Endodermal cell (in vitro differentiated cells): ENCODE measurements around the gene USP31. TPM values are rescaled to one million over a fixed set of nuclear protein-coding genes. Genes with fewer than 3 reads are reported as not detected.
A peak's percentile ranks its signal among the peaks of the same experiment; 100 is the strongest.

ENCODE experiments used
- DNase-seq: peaks from one replicate; pipeline ENCODE4 v3.0.0-alpha.2; 2017
- H3K27ac ChIP-seq: 2 replicates; pipeline ENCODE4 v1.5.1; 2013; ENCODE audit warnings: mild to moderate bottlenecking, low read depth, low read length, moderate library complexity
- H3K27me3 ChIP-seq: 2 replicates; pipeline ENCODE4 v1.6.1; 2013; ENCODE audit warnings: mild to moderate bottlenecking, low read length, moderate library complexity; ENCODE audit not compliant: insufficient read depth, control insufficient read depth, poor library complexity, severe bottlenecking
- H3K36me3 ChIP-seq: 2 replicates; pipeline ENCODE4 v1.7.0; 2013; ENCODE audit warnings: mild to moderate bottlenecking, low read length, moderate library complexity; ENCODE audit not compliant: control insufficient read depth, insufficient read depth
- H3K4me1 ChIP-seq: one replicate; pipeline ENCODE4 v1.7.0; 2013; ENCODE audit warnings: low read length; ENCODE audit not compliant: control insufficient read depth, insufficient read depth
- H3K4me3 ChIP-seq: 2 replicates; pipeline ENCODE4 v1.5.1; 2013; ENCODE audit warnings: mild to moderate bottlenecking, low read length, moderate library complexity
- H3K9ac ChIP-seq: 2 replicates; pipeline ENCODE4 v1.6.1; 2013; ENCODE audit warnings: mild to moderate bottlenecking, low read length, moderate library complexity; ENCODE audit not compliant: poor library complexity, severe bottlenecking; ENCODE audit errors: extremely low read depth
- H3K9me3 ChIP-seq: 2 replicates; pipeline ENCODE4 v1.6.1; 2013; ENCODE audit warnings: mild to moderate bottlenecking, low read length, moderate library complexity; ENCODE audit not compliant: control insufficient read depth
- H3K27ac Mint-ChIP-seq: 2 replicates; pipeline ENCODE4 v1.8.0; 2020; ENCODE audit warnings: mixed read lengths
- H3K27me3 Mint-ChIP-seq: 2 replicates; pipeline ENCODE4 v1.8.0; 2021; ENCODE audit warnings: mild to moderate bottlenecking, mixed read lengths; ENCODE audit not compliant: insufficient read depth
- H3K36me3 Mint-ChIP-seq: 2 replicates; pipeline ENCODE4 v1.8.0; 2020; ENCODE audit warnings: low read depth, mixed read lengths
- H3K4me1 Mint-ChIP-seq: 2 replicates; pipeline ENCODE4 v1.8.0; 2020; ENCODE audit warnings: mixed read lengths
- H3K4me3 Mint-ChIP-seq: 2 replicates; pipeline ENCODE4 v1.8.0; 2020; ENCODE audit warnings: mild to moderate bottlenecking, moderate library complexity, mixed read lengths
- H3K9me3 Mint-ChIP-seq: 2 replicates; pipeline ENCODE4 v1.8.0; 2020; ENCODE audit warnings: mild to moderate bottlenecking, mixed read lengths
- CTCF ChIP-seq: fragments of 200-600 bp; sonication (generic); conservative IDR thresholded peaks from 2 replicates; pipeline ENCODE4 v1.5.0; 2021; ENCODE audit warnings: antibody characterized with exemption, mild to moderate bottlenecking
- WGBS, 2 experiments: methylation state at CpG; one replicate each; pipeline versions ENCODE4 v1.1.5 to v1.1.7; 2013; ENCODE audit warnings: missing lambda C conversion rate in 2 of 2, mixed read lengths in 1 of 2; ENCODE audit not compliant: insufficient coverage in 1 of 2, insufficient read length in 1 of 2; 5-methylcytosine and 5-hydroxymethylcytosine counted together
- total RNA-seq, 2 donors: library from RNA; stranded (reverse); fragmentation: NEBNext Ultra II Directional in 1 of 2; extraction: Animal tissue kit (Norgen Biotek cat#: 25700) in 1 of 2; gene quantifications; 2 replicates in 1 of 2; 3 replicates in 1 of 2; pipeline ENCODE4 v1.2.1, GENCODE V29; 2021

USP31 gene
- total RNA-seq, 2 donors from 2014 or later, result 19.9 to 22.1 TPM

- Histone ChIP-seq H3K9ac (no peak overlapping the region), H3K27me3 (no peaks in the 10 kb centered on the region), H3K4me3 (no peak overlapping the region), H3K9me3 (no peaks in the 10 kb centered on the region), H3K4me1 (no peaks in the 10 kb centered on the region), H3K27ac (peak overlapping the region; percentile 38), H3K36me3 (peaks cover 64% of the 10 kb centered on the region)
- no peak overlapping the region for H3K4me3 Mint-ChIP-seq
- TF ChIP-seq CTCF, result no peak
- no peaks in the 10 kb centered on the region for H3K27me3 Mint-ChIP-seq
- 90 to 92% methylated on average over 2 to 6 of the region's 6 CpGs for WGBS, 2 experiments
- no peak for DNase-seq
- H3K9me3 Mint-ChIP-seq, result no peaks in the 10 kb centered on the region
- peaks cover 61% of the 10 kb centered on the region for H3K36me3 Mint-ChIP-seq
- H3K4me1 Mint-ChIP-seq, result peaks cover 5% of the 10 kb centered on the region
- H3K27ac Mint-ChIP-seq, result peak overlapping the region; percentile 18
Measured at GRCh38 chr16:23081675-23082119, 67.6 kb downstream of the USP31 start.

GRCh38 chr16:23080747-23081146, 68.5 kb downstream of the USP31 start:
- Histone ChIP-seq H3K9me3 (no peaks in the 10 kb centered on the region), H3K9ac (no peak overlapping the region), H3K36me3 (peaks cover 60% of the 10 kb centered on the region), H3K4me3 (no peak overlapping the region), H3K27me3 (no peaks in the 10 kb centered on the region), H3K27ac (no peak overlapping the region), H3K4me1 (no peaks in the 10 kb centered on the region)
- peaks cover 3% of the 10 kb centered on the region for H3K4me1 Mint-ChIP-seq
- no peak overlapping the region for H3K27ac Mint-ChIP-seq
- peaks cover 59% of the 10 kb centered on the region for H3K36me3 Mint-ChIP-seq
- DNase-seq, result no peak
- WGBS, 2 experiments, result 68 to 80% methylated on average over 3 of the region's 3 CpGs
- no peak for TF ChIP-seq CTCF
- no peaks in the 10 kb centered on the region for H3K27me3 Mint-ChIP-seq
- H3K4me3 Mint-ChIP-seq, result no peak overlapping the region
- no peaks in the 10 kb centered on the region for H3K9me3 Mint-ChIP-seq

GRCh38 chr16:23080329-23080728, 68.9 kb downstream of the USP31 start:
- H3K9me3 Mint-ChIP-seq, result no peaks in the 10 kb centered on the region
- H3K4me3 Mint-ChIP-seq, result no peak overlapping the region
- Histone ChIP-seq H3K36me3 (peaks cover 56% of the 10 kb centered on the region), H3K27me3 (no peaks in the 10 kb centered on the region), H3K4me3 (no peak overlapping the region), H3K9me3 (no peaks in the 10 kb centered on the region), H3K9ac (no peak overlapping the region), H3K27ac (no peak overlapping the region), H3K4me1 (no peaks in the 10 kb centered on the region)
- no peak overlapping the region for H3K27ac Mint-ChIP-seq
- DNase-seq, result no peak
- 96% methylated on average over 1 of the region's 1 CpG; no CpG with 5 or more reads in 1 of the 2 experiments for WGBS, 2 experiments
- H3K36me3 Mint-ChIP-seq, result peaks cover 61% of the 10 kb centered on the region
- no peak for TF ChIP-seq CTCF
- no peaks in the 10 kb centered on the region for H3K27me3 Mint-ChIP-seq
- H3K4me1 Mint-ChIP-seq, result peaks cover 3% of the 10 kb centered on the region
